Skeletal muscle satellite cell (primary cell): Measurements from ENCODE around the gene BLTP2.
"Not testable (repeated sequence)": the region's sequence is repeated elsewhere in the genome, so short reads cannot be mapped to it uniquely, and the experiment has no call there.

Source experiments
- H3K27me3 ChIP-seq: 2 replicates; pipeline ENCODE4 v1.7.0; 2013; ENCODE audit warnings: low read length; ENCODE audit not compliant: control insufficient read depth, insufficient read depth
- H3K36me3 ChIP-seq: 2 replicates; pipeline ENCODE4 v1.7.0; 2013; ENCODE audit warnings: mild to moderate bottlenecking, control low read depth, low read length; ENCODE audit not compliant: insufficient read depth
- H3K4me1 ChIP-seq: 2 replicates; pipeline ENCODE4 v1.7.0; 2013; ENCODE audit warnings: low read length; ENCODE audit not compliant: control insufficient read depth, insufficient read depth
- H3K4me2 ChIP-seq: 2 replicates; pipeline ENCODE4 v1.7.0; 2013; ENCODE audit warnings: mild to moderate bottlenecking, low read length
- H3K4me3 ChIP-seq: 2 replicates; pipeline ENCODE4 v1.7.0; 2013; ENCODE audit warnings: low read length
- H3K9ac ChIP-seq: 2 replicates; pipeline ENCODE4 v1.7.0; 2013; ENCODE audit warnings: mild to moderate bottlenecking, low read depth, low read length, moderate library complexity
- H3K9me3 ChIP-seq: replicated peaks from 2 replicates; pipeline ENCODE4 v1.7.0; 2013; ENCODE audit warnings: mild to moderate bottlenecking, control low read depth, low read length

BLTP2 gene

DNA sequence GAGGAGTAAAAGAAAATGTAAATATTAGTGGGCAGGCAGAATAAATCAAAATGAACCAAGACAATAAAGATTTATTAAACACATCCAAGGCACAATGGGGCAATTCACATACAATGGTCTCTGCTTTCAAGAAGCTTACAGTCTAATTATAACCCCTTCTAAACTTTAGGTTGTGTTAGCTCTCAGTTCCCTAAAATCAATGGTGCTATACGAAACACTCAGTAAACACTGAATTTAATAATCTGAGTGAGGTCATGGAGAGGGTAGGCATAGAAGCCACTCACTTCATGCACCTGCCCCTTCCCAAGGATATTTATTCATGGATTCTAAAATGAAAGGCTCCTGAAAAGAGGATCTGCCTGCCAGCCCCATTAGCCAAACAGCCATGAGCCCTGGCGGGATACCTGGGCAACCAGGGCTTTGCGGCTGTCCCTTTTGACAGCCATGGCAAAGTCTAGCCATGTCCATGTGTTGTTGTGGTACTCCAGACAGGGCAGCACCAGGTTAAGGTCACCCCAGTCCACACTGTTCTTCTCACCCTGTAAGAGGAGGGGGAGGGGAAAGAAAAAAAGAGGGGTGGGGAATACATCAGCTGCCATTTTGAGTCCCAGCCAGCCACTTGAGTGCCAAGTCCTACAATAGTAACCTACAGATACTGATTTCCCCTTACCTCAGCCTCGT is 29.6 kb downstream of the BLTP2 start:
- Histone ChIP-seq H3K36me3 (peaks cover 81% of the 10 kb centered on the region), H3K4me2 (no peak overlapping the region), H3K4me1 (no peaks in the 10 kb centered on the region), H3K9ac (no peak overlapping the region), H3K4me3 (no peak overlapping the region), H3K9me3 (no peaks in the 10 kb centered on the region), H3K27me3 (no peaks in the 10 kb centered on the region)

- H3K36me3 ChIP-seq: peaks cover 68% of the 10 kb centered on the region
- H3K4me1 ChIP-seq: no peaks in the 10 kb centered on the region
- H3K9me3 ChIP-seq: no peaks in the 10 kb centered on the region
- no peak within 1 kb of the TSS for H3K9ac ChIP-seq
- H3K27me3 ChIP-seq: no peaks in the 10 kb centered on the region
- no peak within 1 kb of the TSS for H3K4me2 ChIP-seq
- no peak within 1 kb of the TSS for H3K4me3 ChIP-seq
These were observed 31.0 kb downstream of the BLTP2 start, which contains the start of gene RSKR for GRCh38 chr17:28613931-28614381. RSKR (minus strand) TSS chr17:28614185; CDS start chr17:28614161, 24 bp downstream.

DNA sequence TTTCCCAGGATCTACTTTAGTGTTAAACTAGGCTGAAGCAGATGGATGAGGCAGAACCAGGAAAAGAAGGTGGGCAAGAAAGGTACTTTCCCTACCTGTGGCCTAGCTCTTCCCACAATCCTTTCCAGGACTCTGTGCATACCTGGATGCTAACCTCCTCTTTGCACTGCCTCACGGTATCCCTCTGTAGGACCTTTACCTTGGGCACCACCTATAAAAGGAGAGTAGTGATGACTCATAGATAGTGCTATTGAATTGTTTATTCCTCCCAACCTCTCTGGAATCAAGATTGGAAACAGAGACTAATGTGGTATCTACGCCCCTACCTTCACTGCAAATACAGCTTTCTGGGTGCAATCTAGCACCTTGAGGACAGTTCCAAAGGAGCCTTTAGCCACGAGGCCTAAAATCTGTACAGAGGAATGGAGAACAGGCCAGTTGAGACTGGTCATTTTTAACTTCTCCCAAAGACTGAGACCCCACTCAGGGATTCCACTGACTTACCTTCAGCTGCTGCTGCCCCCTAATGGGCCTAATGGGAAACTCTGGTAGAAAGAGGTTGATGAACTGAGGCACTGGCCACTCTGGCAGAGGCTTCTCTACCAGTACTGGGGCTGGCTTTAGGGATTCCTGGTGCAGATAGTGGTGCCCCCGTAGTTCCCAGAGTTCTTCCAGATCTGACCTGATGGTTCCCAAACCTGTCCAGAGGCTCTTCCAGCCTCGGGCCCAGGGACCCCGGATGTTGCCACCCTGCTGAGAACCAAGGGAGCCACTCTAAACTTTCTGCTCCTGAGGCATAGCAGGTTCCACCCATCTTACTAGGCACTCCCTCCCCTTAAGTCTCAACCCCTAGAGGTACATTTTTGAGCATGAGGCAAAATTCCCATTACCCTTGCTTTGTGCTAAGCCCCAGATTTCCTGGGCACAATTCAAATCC is 31.8 kb downstream of the BLTP2 start:
- H3K9me3 ChIP-seq: no peaks in the 10 kb centered on the region

GRCh38 chr17:28612531-28612930 is 32.4 kb downstream of the BLTP2 start:
- no peak overlapping the region for H3K4me3 ChIP-seq
- H3K4me2 ChIP-seq: no peak overlapping the region
- peaks cover 59% of the 10 kb centered on the region for H3K36me3 ChIP-seq
- no peaks in the 10 kb centered on the region for H3K27me3 ChIP-seq
- H3K4me1 ChIP-seq: no peaks in the 10 kb centered on the region
- no peaks in the 10 kb centered on the region for H3K9me3 ChIP-seq
- no peak overlapping the region for H3K9ac ChIP-seq

More for the DNA sequence above, 31.8 kb downstream of the BLTP2 start:
- Histone ChIP-seq H3K4me2 (no peak overlapping the region), H3K27me3 (no peaks in the 10 kb centered on the region), H3K36me3 (peaks cover 60% of the 10 kb centered on the region), H3K9ac (no peak overlapping the region), H3K4me1 (no peaks in the 10 kb centered on the region), H3K4me3 (no peak overlapping the region)

DNA sequence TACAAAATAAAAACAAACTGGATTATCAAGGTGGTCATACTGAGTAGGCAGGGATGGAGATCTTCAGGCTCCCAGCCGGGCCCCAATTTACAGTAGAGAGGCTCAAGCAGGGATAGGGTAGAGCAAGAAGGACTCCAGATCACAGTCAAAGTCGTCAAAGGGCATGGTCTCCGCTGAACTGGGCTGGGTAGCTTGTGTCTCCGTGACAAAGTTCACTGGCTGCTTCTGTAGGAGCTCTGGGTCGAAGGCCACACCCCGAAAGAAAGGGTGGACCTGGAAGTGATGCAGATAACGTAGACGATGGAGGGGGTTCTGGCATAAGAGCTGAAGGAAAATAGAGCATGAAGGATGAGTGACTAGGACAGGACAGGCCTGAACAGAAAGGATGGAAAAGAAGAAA is 34.6 kb downstream of the BLTP2 start:
- Histone ChIP-seq H3K9me3 (no peaks in the 10 kb centered on the region), H3K4me2 (no peak overlapping the region), H3K4me1 (no peaks in the 10 kb centered on the region), H3K27me3 (no peaks in the 10 kb centered on the region), H3K4me3 (no peak overlapping the region), H3K36me3 (peaks cover 37% of the 10 kb centered on the region), H3K9ac (no peak overlapping the region)

DNA sequence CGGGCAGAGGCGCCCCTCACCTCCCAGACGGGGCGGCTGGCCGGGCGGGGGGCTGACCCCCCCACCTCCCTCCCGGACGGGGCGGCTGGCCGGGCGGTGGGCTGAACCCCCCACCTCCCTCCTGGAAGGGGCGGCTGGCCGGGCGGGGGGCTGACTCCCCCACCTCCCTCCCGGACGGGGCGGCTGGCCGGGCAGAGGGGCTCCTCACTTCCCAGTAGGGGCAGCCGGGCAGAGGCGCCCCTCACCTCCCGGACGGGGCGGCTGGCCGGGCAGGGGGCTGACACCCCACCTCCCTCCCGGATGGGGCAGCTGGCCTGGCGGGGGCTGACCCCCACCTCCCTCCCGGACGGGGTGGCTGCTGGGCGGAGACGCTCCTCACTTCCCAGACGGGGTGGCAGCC is 40.9 kb downstream of the BLTP2 start:
- H3K9ac ChIP-seq, H3K27me3 ChIP-seq, H3K4me2 ChIP-seq, H3K4me3 ChIP-seq, H3K4me1 ChIP-seq, H3K9me3 ChIP-seq, H3K36me3 ChIP-seq: not testable (repeated sequence)

DNA sequence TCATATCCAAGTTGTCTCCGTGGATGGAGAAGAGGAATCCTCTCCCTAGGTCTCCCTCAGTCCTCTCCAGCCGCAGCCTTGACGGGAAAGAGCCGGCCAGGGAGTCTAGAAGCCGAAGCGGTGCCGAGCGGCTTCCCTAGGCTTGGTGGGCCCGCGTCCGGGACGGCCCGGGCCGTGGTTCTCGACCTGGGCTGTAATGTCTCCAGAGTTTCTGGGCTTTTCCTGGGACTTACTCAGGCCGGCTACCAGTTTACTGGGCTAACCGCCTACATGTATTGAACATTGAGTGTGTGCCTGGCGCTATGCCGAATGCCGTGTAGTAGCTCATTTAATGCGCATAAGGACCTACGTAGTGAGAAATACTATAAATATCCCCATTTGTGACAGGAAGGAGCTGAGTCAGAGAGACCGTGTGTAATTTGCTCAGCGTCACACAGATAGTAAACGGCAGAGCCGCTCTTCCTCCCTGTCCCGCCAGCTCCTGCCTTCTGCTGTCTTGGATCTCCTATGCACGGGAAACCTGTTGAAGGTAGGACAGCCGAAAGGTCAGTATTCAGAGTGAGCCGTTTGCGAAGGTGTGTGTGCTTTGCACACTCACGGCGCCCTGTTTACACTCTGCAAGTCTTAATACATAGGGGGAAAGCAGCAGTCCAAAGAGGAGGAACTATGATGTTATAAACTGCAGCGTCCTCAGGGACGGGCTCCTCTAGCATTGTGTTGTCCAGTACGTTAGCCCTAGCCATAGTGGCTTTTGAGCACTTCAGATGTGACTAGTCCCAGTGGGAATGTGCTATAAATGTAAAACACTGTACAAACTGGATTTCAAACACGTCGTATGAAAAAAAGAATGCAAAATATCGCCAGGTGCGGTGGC is 45.4 kb downstream of the BLTP2 start:
- Histone ChIP-seq H3K9ac (peak overlapping the region; percentile 91), H3K4me2 (peak overlapping the region; percentile 97), H3K4me1 (peaks cover 21% of the 10 kb centered on the region), H3K27me3 (no peaks in the 10 kb centered on the region), H3K36me3 (no peaks in the 10 kb centered on the region), H3K4me3 (peak overlapping the region; percentile 93), H3K9me3 (no peaks in the 10 kb centered on the region)

- no peaks in the 10 kb centered on the region for H3K27me3 ChIP-seq
- peak within 1 kb of the TSS; percentile 97 for H3K4me2 ChIP-seq
- no peaks in the 10 kb centered on the region for H3K36me3 ChIP-seq
- H3K9me3 ChIP-seq: no peaks in the 10 kb centered on the region
- H3K9ac ChIP-seq: peak within 1 kb of the TSS; percentile 91
- peaks cover 21% of the 10 kb centered on the region for H3K4me1 ChIP-seq
- peak within 1 kb of the TSS; percentile 93 for H3K4me3 ChIP-seq
These were observed 46.1 kb downstream of the BLTP2 start, which contains the start of gene SPAG5 for GRCh38 chr17:28598799-28599310. SPAG5 (minus strand) TSS chr17:28599025; CDS start chr17:28598946, 79 bp downstream.

- peak overlapping the region; percentile 91 for H3K9ac ChIP-seq
- peak overlapping the region; percentile 93 for H3K4me3 ChIP-seq
These were observed 46.6 kb downstream of the BLTP2 start for GRCh38 chr17:28598389-28598788.

GRCh38 chr17:28597606-28598383 is 47.2 kb downstream of the BLTP2 start:
- Histone ChIP-seq H3K36me3 (peaks cover 6% of the 10 kb centered on the region), H3K9me3 (no peaks in the 10 kb centered on the region), H3K4me3 (peak overlapping the region; percentile 93), H3K4me1 (peaks cover 21% of the 10 kb centered on the region), H3K9ac (peak overlapping the region; percentile 91), H3K27me3 (no peaks in the 10 kb centered on the region), H3K4me2 (peak overlapping the region; percentile 97)

More at GRCh38 chr17:28598389-28598788, 46.6 kb downstream of the BLTP2 start:
- Histone ChIP-seq H3K27me3 (no peaks in the 10 kb centered on the region), H3K4me1 (peaks cover 21% of the 10 kb centered on the region), H3K4me2 (peak overlapping the region; percentile 97), H3K36me3 (no peaks in the 10 kb centered on the region), H3K9me3 (no peaks in the 10 kb centered on the region)
